ENCODE data around the gene HS3ST4.
"Not testable (repeated sequence)": the region's sequence is repeated elsewhere in the genome, so short reads cannot be mapped to it uniquely, and the experiment has no call there.

Gene HS3ST4

GRCh38 chr16:25730396-25730795, 38.6 kb downstream of the HS3ST4 start:
- no peak for DNase-seq (ENCODE audit: low read depth in 3 of 3, low spot score in 1 of 3)

GRCh38 chr16:25734430-25735385, 42.9 kb downstream of the HS3ST4 start:
- DNase-seq (ENCODE audit: low read depth in 3 of 3, low spot score in 1 of 3) = no peak

- DNase-seq (ENCODE audit: low read depth in 3 of 3, low spot score in 1 of 3) = no peak
These were observed 43.9 kb downstream of the HS3ST4 start for GRCh38 chr16:25735645-25736044.

GRCh38 chr16:25747160-25747758, 55.5 kb downstream of the HS3ST4 start:
- no peak for DNase-seq (ENCODE audit: low read depth in 3 of 3, low spot score in 1 of 3)

- DNase-seq (ENCODE audit: low read depth in 3 of 3, low spot score in 1 of 3) = no peak
These were observed 56.4 kb downstream of the HS3ST4 start for GRCh38 chr16:25748092-25748654.

- DNase-seq (ENCODE audit: low read depth in 3 of 3, low spot score in 1 of 3) = no peak
These were observed 58.9 kb downstream of the HS3ST4 start for GRCh38 chr16:25750488-25751216.

GRCh38 chr16:25751230-25751835, 59.6 kb downstream of the HS3ST4 start:
- DNase-seq (ENCODE audit: low read depth in 3 of 3, low spot score in 1 of 3) = no peak

GRCh38 chr16:25764466-25764865, 72.7 kb downstream of the HS3ST4 start:
- no peak for DNase-seq (ENCODE audit: low read depth in 3 of 3, low spot score in 1 of 3)

- DNase-seq (ENCODE audit: low read depth in 3 of 3, low spot score in 1 of 3) = no peak
These were observed 79.5 kb downstream of the HS3ST4 start for GRCh38 chr16:25771216-25771615.

GRCh38 chr16:25771812-25772568, 80.2 kb downstream of the HS3ST4 start:
- no peak for DNase-seq (ENCODE audit: low read depth in 3 of 3, low spot score in 1 of 3)

- DNase-seq (ENCODE audit: low read depth in 3 of 3, low spot score in 1 of 3) = not testable (repeated sequence)
These were observed 84.5 kb downstream of the HS3ST4 start for GRCh38 chr16:25776214-25776613.

- DNase-seq (ENCODE audit: low read depth in 3 of 3, low spot score in 1 of 3) = no peak
These were observed 91.5 kb downstream of the HS3ST4 start for GRCh38 chr16:25783226-25783625.

- DNase-seq (ENCODE audit: low read depth in 3 of 3, low spot score in 1 of 3) = no peak
These were observed 93.6 kb downstream of the HS3ST4 start for GRCh38 chr16:25785361-25785760.

- DNase-seq (ENCODE audit: low read depth in 3 of 3, low spot score in 1 of 3) = no peak
These were observed 95.0 kb downstream of the HS3ST4 start for GRCh38 chr16:25786748-25787147.

- no peak for DNase-seq (ENCODE audit: low read depth in 3 of 3, low spot score in 1 of 3)
These were observed 96.9 kb downstream of the HS3ST4 start for GRCh38 chr16:25788637-25789036.

GRCh38 chr16:25796239-25796638, 104.5 kb downstream of the HS3ST4 start:
- no peak for DNase-seq (ENCODE audit: low read depth in 3 of 3, low spot score in 1 of 3)

- DNase-seq (ENCODE audit: low read depth in 3 of 3, low spot score in 1 of 3) = no peak
These were observed 106.3 kb downstream of the HS3ST4 start for GRCh38 chr16:25798065-25798464.

- no peak for DNase-seq (ENCODE audit: low read depth in 3 of 3, low spot score in 1 of 3)
These were observed 108.1 kb downstream of the HS3ST4 start for GRCh38 chr16:25799816-25800215.

- no peak for DNase-seq (ENCODE audit: low read depth in 3 of 3, low spot score in 1 of 3)
These were observed 120.5 kb downstream of the HS3ST4 start for GRCh38 chr16:25812215-25812614.

GRCh38 chr16:25817295-25817694, 125.5 kb downstream of the HS3ST4 start:
- no peak for DNase-seq (ENCODE audit: low read depth in 3 of 3, low spot score in 1 of 3)

All from stimulated activated CD4-positive, alpha-beta T cell treated with anti-CD3 and anti-CD28 coated beads, TNF-alpha, amount 100 ng/mL, for 1 hour (primary cell).